Panc1 (cell line): ENCODE results near the gene TK2.

Experiments
- CTCF ChIP-seq: fragments of 450-650 bp; IDR thresholded peaks from 2 replicates; pipeline ENCODE4 v1.5.1; 2017; ENCODE audit warnings: mild to moderate bottlenecking
- POLR2AphosphoS5 ChIP-seq: IDR thresholded peaks from 2 replicates; pipeline ENCODE4 v1.6.1; 2012; ENCODE audit warnings: mild to moderate bottlenecking, low read depth, low read length, moderate library complexity
- REST ChIP-seq, 2 experiments: IDR thresholded peaks; 2 replicates each; pipeline ENCODE4 v1.6.1; 2011 to 2012; ENCODE audit warnings: low read depth in 2 of 2, control low read depth in 1 of 2, low read length in 1 of 2, mild to moderate bottlenecking in 1 of 2, moderate library complexity in 1 of 2; ENCODE audit not compliant: insufficient read depth in 1 of 2

- no peak for TF ChIP-seq CTCF
- no peak for TF ChIP-seq REST (IDR thresholded peaks at IDR 0.05; ENCODE audit: insufficient read depth in 1 of 2, low read depth in 2 of 2, low read length in 1 of 2)
- no peak for TF ChIP-seq POLR2AphosphoS5
These were observed 37.4 kb downstream of the TK2 start for GRCh38 chr16:66512272-66513110.
